IMR-90 (cell line): ENCODE data around the gene THAP10. TPM values are rescaled to one million over a fixed set of nuclear protein-coding genes. Genes with fewer than 3 reads are reported as not detected.

Source experiments
- ATAC-seq: fragments of 200-7000 bp; cut with Tn5 transposase; 2 replicates; pipeline ENCODE4 v1.9.1; 2020; ENCODE audit warnings: low read depth, mild to moderate bottlenecking, moderate library complexity
- BruUV-seq: library from RNA; stranded (reverse); fragments of 400-500 nt; replicated peaks from 2 replicates; lab custom pipeline; 2021; lab: Mats Ljungman, UMichigan
- CTCF ChIA-PET: fragments of 300-600 bp; formaldehyde crosslinking; extraction: SDS; loops from one replicate; lab custom pipeline; 2021; ENCODE audit warnings: antibody characterized with exemption; lab: Yijun Ruan, JAX
- POLR2A ChIA-PET: fragments of 300-600 bp; sonication (Branson Sonifier 250); formaldehyde crosslinking; loops from one replicate; lab custom pipeline; 2022; ENCODE audit warnings: antibody characterized with exemption; ENCODE audit not compliant: unreplicated experiment; lab: Charles Lee
- DNase-seq: peaks from one replicate; pipeline ENCODE4 v3.0.0; 2013
- H2AFZ ChIP-seq: replicated peaks from 2 replicates; pipeline ENCODE3; 2013; ENCODE audit warnings: low read length, mild to moderate bottlenecking; ENCODE audit not compliant: poor library complexity
- H2AK5ac ChIP-seq: 2 replicates; pipeline ENCODE4 v1.6.1; 2013; ENCODE audit warnings: low read depth, low read length, inconsistent platforms
- H2AK9ac ChIP-seq: replicated peaks from 2 replicates; pipeline ENCODE3; 2013; ENCODE audit warnings: mild to moderate bottlenecking, low read depth, low read length, moderate library complexity; ENCODE audit not compliant: poor library complexity
- H2BK120ac ChIP-seq: 2 replicates; pipeline ENCODE4 v1.6.1; 2013; ENCODE audit warnings: low read depth, low read length, inconsistent platforms
- H2BK15ac ChIP-seq: 3 replicates; pipeline ENCODE4 v1.6.1; 2013; ENCODE audit warnings: low read depth, low read length, inconsistent platforms
- H2BK20ac ChIP-seq: 2 replicates; pipeline ENCODE4 v1.6.1; 2013; ENCODE audit warnings: low read depth, mild to moderate bottlenecking, inconsistent platforms, low read length, moderate library complexity
- H2BK5ac ChIP-seq: 2 replicates; pipeline ENCODE4 v1.6.1; 2013; ENCODE audit warnings: mild to moderate bottlenecking, low read depth, low read length, inconsistent platforms; ENCODE audit not compliant: poor library complexity, severe bottlenecking
- H3K14ac ChIP-seq: replicated peaks from 2 replicates; pipeline ENCODE4 v1.6.1; 2013; ENCODE audit warnings: low read depth, low read length, inconsistent platforms
- H3K18ac ChIP-seq: 2 replicates; pipeline ENCODE4 v1.6.1; 2013; ENCODE audit warnings: low read depth, low read length, control low read depth
- H3K23ac ChIP-seq: 2 replicates; pipeline ENCODE4 v1.6.1; 2013; ENCODE audit warnings: low read depth, low read length, inconsistent platforms
- H3K27ac ChIP-seq: 2 replicates; pipeline ENCODE4 v1.5.1; 2013; ENCODE audit warnings: mild to moderate bottlenecking, control low read depth, low read length; ENCODE audit not compliant: insufficient read depth
- H3K27me3 ChIP-seq: 2 replicates; pipeline ENCODE4 v1.6.1; 2013; ENCODE audit warnings: low read length; ENCODE audit not compliant: control insufficient read depth, insufficient read depth
- H3K36me3 ChIP-seq: 2 replicates; pipeline ENCODE4 v1.6.1; 2013; ENCODE audit warnings: low read length, mixed read lengths; ENCODE audit not compliant: control insufficient read depth, insufficient read depth
- H3K4ac ChIP-seq: 2 replicates; pipeline ENCODE4 v1.6.1; 2013; ENCODE audit warnings: low read depth, low read length, inconsistent platforms
- H3K4me1 ChIP-seq: 2 replicates; pipeline ENCODE4 v1.6.1; 2013; ENCODE audit warnings: low read length, mixed read lengths; ENCODE audit not compliant: control insufficient read depth, insufficient read depth
- H3K4me2 ChIP-seq: 2 replicates; pipeline ENCODE4 v1.6.1; 2013; ENCODE audit warnings: low read depth, mild to moderate bottlenecking, control low read depth, low read length, moderate library complexity
- H3K4me3 ChIP-seq: 2 replicates; pipeline ENCODE4 v1.5.1; 2013; ENCODE audit warnings: low read depth, mild to moderate bottlenecking, control low read depth, low read length, moderate library complexity; ENCODE audit not compliant: insufficient read depth
- H3K56ac ChIP-seq: 2 replicates; pipeline ENCODE4 v1.6.1; 2013; ENCODE audit warnings: low read length, inconsistent platforms; ENCODE audit not compliant: insufficient read depth; ENCODE audit errors: extremely low read depth
- H3K79me1 ChIP-seq, 2 experiments: 2 replicates each; pipeline ENCODE4 v1.6.1; 2013; ENCODE audit warnings: low read length in 2 of 2, inconsistent platforms in 1 of 2, low read depth in 1 of 2
- H3K9ac ChIP-seq: 2 replicates; pipeline ENCODE4 v1.6.1; 2013; ENCODE audit warnings: low read depth, low read length, control low read depth
- H3K9me1 ChIP-seq: 2 replicates; pipeline ENCODE4 v1.6.1; 2013; ENCODE audit warnings: low read length, inconsistent platforms; ENCODE audit not compliant: insufficient read depth
- H3K9me3 ChIP-seq: 2 replicates; pipeline ENCODE4 v1.6.1; 2013; ENCODE audit warnings: low read length; ENCODE audit not compliant: control insufficient read depth, insufficient read depth
- H4K20me1 ChIP-seq: 2 replicates; pipeline ENCODE4 v1.6.1; 2013; ENCODE audit warnings: low read length, inconsistent platforms; ENCODE audit not compliant: insufficient read depth
- H4K5ac ChIP-seq: 2 replicates; pipeline ENCODE4 v1.6.1; 2013; ENCODE audit warnings: mild to moderate bottlenecking, low read depth, low read length, control low read depth
- H4K8ac ChIP-seq, 2 experiments: 2 replicates each; pipeline ENCODE4 v1.6.1; 2013; ENCODE audit warnings: low read depth in 2 of 2, low read length in 2 of 2, control low read depth in 1 of 2, inconsistent platforms in 1 of 2
- H4K91ac ChIP-seq: 2 replicates; pipeline ENCODE4 v1.6.1; 2013; ENCODE audit warnings: low read depth, low read length, inconsistent platforms; ENCODE audit not compliant: insufficient read depth
- BHLHE40 ChIP-seq: fragments of 150-350 bp; IDR thresholded peaks from 2 replicates; pipeline ENCODE4 v1.6.1; 2016; ENCODE audit warnings: mild to moderate bottlenecking, low read depth, low read length
- CEBPB ChIP-seq: IDR thresholded peaks from 2 replicates; pipeline ENCODE4 v1.6.1; 2012; ENCODE audit warnings: low read depth, low read length, improper control_type of control experiment
- ELK1 ChIP-seq: fragments of 150-350 bp; IDR thresholded peaks from 2 replicates; pipeline ENCODE4 v1.6.1; 2016; ENCODE audit warnings: low read depth, mild to moderate bottlenecking, low read length, moderate library complexity, borderline replicate concordance
- FOS ChIP-seq: fragments of 150-350 bp; IDR thresholded peaks from 2 replicates; pipeline ENCODE4 v1.6.1; 2016; ENCODE audit warnings: low read depth, low read length
- MAZ ChIP-seq: IDR thresholded peaks from 2 replicates; pipeline ENCODE4 v1.6.1; 2012; ENCODE audit warnings: low read depth, mild to moderate bottlenecking, low read length, improper control_type of control experiment, moderate library complexity, borderline replicate concordance
- MXI1 ChIP-seq: IDR thresholded peaks from 2 replicates; pipeline ENCODE4 v1.6.1; 2012; ENCODE audit warnings: low read depth, mild to moderate bottlenecking, low read length, moderate library complexity, borderline replicate concordance
- NFE2L2 ChIP-seq: fragments of 150-350 bp; IDR thresholded peaks from 2 replicates; pipeline ENCODE4 v1.6.1; 2016; ENCODE audit warnings: low read depth, mild to moderate bottlenecking, low read length
- POLR2A ChIP-seq: IDR thresholded peaks from 2 replicates; pipeline ENCODE4 v1.6.1; 2012; ENCODE audit warnings: mild to moderate bottlenecking, low read depth, low read length
- RAD21 ChIP-seq: IDR thresholded peaks from 2 replicates; pipeline ENCODE4 v1.6.1; 2012; ENCODE audit warnings: low read length, improper control_type of control experiment
- RCOR1 ChIP-seq: IDR thresholded peaks from 2 replicates; pipeline ENCODE4 v1.6.1; 2012; ENCODE audit warnings: mild to moderate bottlenecking, low read length, improper control_type of control experiment; ENCODE audit not compliant: insufficient replicate concordance
- RFX5 ChIP-seq: IDR thresholded peaks from 2 replicates; pipeline ENCODE4 v1.8.0; 2012; ENCODE audit warnings: low read depth, mild to moderate bottlenecking, low read length, moderate library complexity
- SMC3 ChIP-seq: fragments of 150-350 bp; IDR thresholded peaks from 2 replicates; pipeline ENCODE4 v1.6.1; 2016; ENCODE audit warnings: low read depth, mild to moderate bottlenecking, antibody characterized with exemption, low read length, moderate library complexity
- USF2 ChIP-seq: fragments of 150-350 bp; IDR thresholded peaks from 2 replicates; pipeline ENCODE4 v1.6.1; 2017; ENCODE audit warnings: mild to moderate bottlenecking, antibody characterized with exemption, low read length, low read depth
- WGBS, 2 experiments: methylation state at CpG; one replicate each; pipeline versions ENCODE4 v1.1.5 to v1.1.7; 2013; ENCODE audit warnings: missing lambda C conversion rate in 2 of 2; ENCODE audit not compliant: insufficient read length in 1 of 2; ENCODE audit errors: extremely low coverage in 2 of 2; 5-methylcytosine and 5-hydroxymethylcytosine counted together
- dilution Hi-C: fragments of 300-500 bp; cut with HindIII; formaldehyde crosslinking; loops from one replicate; pipeline ENCODE4 v1.14.3; 2018; ENCODE audit warnings: low sequenced_read_pairs; ENCODE audit not compliant: unreplicated experiment
- in situ Hi-C: fragments of 300-500 bp; cut with MboI; formaldehyde crosslinking; loops from 3 replicates; pipeline ENCODE4 v1.14.3; 2019; ENCODE audit warnings: low sequenced_read_pairs, inconsistent platforms, mixed read lengths
- intact Hi-C: fragments of 100-400 bp; cut with micrococcal nuclease; formaldehyde crosslinking; loops from 2 replicates; pipeline ENCODE4 v1.10.0; 2022
- polyA plus RNA-seq, 3 experiments: library from polyadenylated mRNA; depleted of rRNA; stranded (reverse); fragments of >200 nt; gene quantifications; 2 replicates each; pipeline ENCODE4 v1.2.3, GENCODE V29; 2012; ENCODE audit warnings: low replicate concordance in 1 of 3
- total RNA-seq: library from RNA; depleted of rRNA; stranded (reverse); fragments of >200 nt; gene quantifications from 2 replicates; pipeline ENCODE4 v1.2.3, GENCODE V29; 2012
- TF ChIP-seq, protein P1 (sequence below): conservative IDR thresholded peaks from 2 replicates; pipeline ENCODE4 v1.5.1; 2012; ENCODE audit warnings: mild to moderate bottlenecking, low read depth, low read length, improper control_type of control experiment

The THAP10 gene
- total and polyA plus RNA-seq, 2 of the 4 experiments (the other 2 are of a cell fraction), result 2.3 to 2.8 TPM

GRCh38 chr15:70916531-70916930, 24.3 kb upstream of the THAP10 start:
- Histone ChIP-seq H4K91ac (no peak overlapping the region), H2BK120ac (no peak overlapping the region), H3K9me3 (no peaks in the 10 kb centered on the region; the same call in none of the 2 replicates), H3K4me1 (peaks cover 5% of the 10 kb centered on the region), H4K8ac (no peak overlapping the region), H3K56ac (no peak overlapping the region), H3K27me3 (no peaks in the 10 kb centered on the region), H4K5ac (no peak overlapping the region), H3K4me2 (no peak overlapping the region), H3K36me3 (no peaks in the 10 kb centered on the region; the same call in 1 of the 2 replicates), H4K20me1 (no peaks in the 10 kb centered on the region), H3K14ac (no peak overlapping the region), H3K4ac (no peak overlapping the region), H2AFZ (no peak overlapping the region), H3K79me1 (no peaks in the 10 kb centered on the region), H2BK15ac (no peak overlapping the region), H3K23ac (no peak overlapping the region), H3K27ac (no peak overlapping the region), H2AK9ac (no peak overlapping the region), H3K9ac (no peak overlapping the region), H3K18ac (no peak overlapping the region), H2AK5ac (no peak overlapping the region), H2BK5ac (no peak overlapping the region), H3K4me3 (no peak overlapping the region), H3K9me1 (0 out of 2 replicates have a peak, but pooled peaks cover 2% of the 10 kb centered on the region), H2BK20ac (no peak overlapping the region)
- in situ Hi-C loops (no loop called here), intact Hi-C loops (no loop called here), dilution Hi-C loops (no loop called here)
- POLR2A ChIA-PET, result no interaction called here
- ATAC-seq (no peak), DNase-seq (no peak)
- CTCF ChIA-PET, result no interaction called here
- WGBS, 2 experiments, result 94% methylated on average over 3 of the region's 10 CpGs; no CpG with 5 or more reads in 1 of the 2 experiments
- no peak for TF ChIP-seq FOS
- no peak for TF ChIP-seq CEBPB
- no peak for TF ChIP-seq MAZ
- no peak for TF ChIP-seq MXI1
- TF ChIP-seq BHLHE40, result no peak
- no peak for TF ChIP-seq USF2
- TF ChIP-seq SMC3, result no peak
- TF ChIP-seq RAD21, result no peak
- no peak for TF ChIP-seq ELK1
- TF ChIP-seq, protein P1, sequence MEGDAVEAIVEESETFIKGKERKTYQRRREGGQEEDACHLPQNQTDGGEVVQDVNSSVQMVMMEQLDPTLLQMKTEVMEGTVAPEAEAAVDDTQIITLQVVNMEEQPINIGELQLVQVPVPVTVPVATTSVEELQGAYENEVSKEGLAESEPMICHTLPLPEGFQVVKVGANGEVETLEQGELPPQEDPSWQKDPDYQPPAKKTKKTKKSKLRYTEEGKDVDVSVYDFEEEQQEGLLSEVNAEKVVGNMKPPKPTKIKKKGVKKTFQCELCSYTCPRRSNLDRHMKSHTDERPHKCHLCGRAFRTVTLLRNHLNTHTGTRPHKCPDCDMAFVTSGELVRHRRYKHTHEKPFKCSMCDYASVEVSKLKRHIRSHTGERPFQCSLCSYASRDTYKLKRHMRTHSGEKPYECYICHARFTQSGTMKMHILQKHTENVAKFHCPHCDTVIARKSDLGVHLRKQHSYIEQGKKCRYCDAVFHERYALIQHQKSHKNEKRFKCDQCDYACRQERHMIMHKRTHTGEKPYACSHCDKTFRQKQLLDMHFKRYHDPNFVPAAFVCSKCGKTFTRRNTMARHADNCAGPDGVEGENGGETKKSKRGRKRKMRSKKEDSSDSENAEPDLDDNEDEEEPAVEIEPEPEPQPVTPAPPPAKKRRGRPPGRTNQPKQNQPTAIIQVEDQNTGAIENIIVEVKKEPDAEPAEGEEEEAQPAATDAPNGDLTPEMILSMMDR, result no peak
- no peak for TF ChIP-seq RFX5
- TF ChIP-seq RCOR1, result no peak
- TF ChIP-seq NFE2L2, result no peak
- no peak for TF ChIP-seq POLR2A
- BruUV-seq, result no TSS peak
